PC-9 (cell line): ENCODE results near the gene TMEM221. TPM values are rescaled to one million over a fixed set of nuclear protein-coding genes. Genes with fewer than 3 reads are reported as not detected.

ENCODE experiments used
- BruUV-seq: library from RNA; stranded (reverse); fragments of 400-500 nt; replicated peaks from 2 replicates; lab custom pipeline; 2021; lab: Mats Ljungman, UMichigan
- CTCF ChIA-PET: fragments of 300-600 bp; sonication (Branson Sonifier 250); formaldehyde crosslinking; loops from one replicate; lab custom pipeline; 2022; ENCODE audit warnings: antibody characterized with exemption; lab: Charles Lee
- POLR2A ChIA-PET: fragments of 300-600 bp; sonication (Branson Sonifier 250); formaldehyde crosslinking; loops from one replicate; lab custom pipeline; 2022; ENCODE audit warnings: antibody characterized with exemption; ENCODE audit not compliant: unreplicated experiment; lab: Charles Lee
- DNase-seq, 2 experiments: peaks; one replicate each; pipeline versions ENCODE4 v3.0.0 to v3.0.0-alpha.2; 2015 to 2022; ENCODE audit warnings: mixed read lengths in 1 of 2
- H2AFZ ChIP-seq: fragments of 200-600 bp; sonication (generic); 2 replicates; pipeline ENCODE4 v1.8.1; 2017; ENCODE audit warnings: antibody characterized with exemption
- H3F3A ChIP-seq: fragments of 200-600 bp; sonication (generic); 2 replicates; pipeline ENCODE4 v1.8.1; 2017; ENCODE audit warnings: antibody characterized with exemption, mild to moderate bottlenecking, low read depth; ENCODE audit not compliant: insufficient read depth
- H3K27ac ChIP-seq: fragments of 200-600 bp; sonication (generic); 2 replicates; pipeline ENCODE4 v1.6.1; 2016; ENCODE audit warnings: mixed run types
- H3K27me3 ChIP-seq: fragments of 200-600 bp; sonication (generic); 2 replicates; pipeline ENCODE4 v1.6.1; 2016; ENCODE audit warnings: low read depth, mixed run types; ENCODE audit not compliant: insufficient read depth
- H3K36me3 ChIP-seq: fragments of 200-600 bp; sonication (generic); 2 replicates; pipeline ENCODE4 v1.6.1; 2016; ENCODE audit warnings: low read depth, mixed run types
- H3K4me1 ChIP-seq: fragments of 200-600 bp; sonication (generic); replicated peaks from 2 replicates; pipeline ENCODE4 v1.6.1; 2016; ENCODE audit warnings: mixed run types; ENCODE audit not compliant: insufficient read depth
- H3K4me2 ChIP-seq: fragments of 200-600 bp; sonication (generic); 2 replicates; pipeline ENCODE4 v1.6.1; 2017; ENCODE audit warnings: mixed run types
- H3K4me3 ChIP-seq: fragments of 200-600 bp; sonication (generic); 2 replicates; pipeline ENCODE4 v1.6.1; 2016; ENCODE audit warnings: mixed run types
- H3K79me2 ChIP-seq: fragments of 200-600 bp; sonication (generic); 2 replicates; pipeline ENCODE4 v1.6.1; 2017; ENCODE audit warnings: low read depth, mixed run types
- H3K9me2 ChIP-seq: fragments of 200-600 bp; sonication (generic); 2 replicates; pipeline ENCODE4 v1.8.1; 2017; ENCODE audit warnings: mild to moderate bottlenecking; ENCODE audit not compliant: insufficient read depth
- H3K9me3 ChIP-seq: fragments of 200-600 bp; sonication (generic); 2 replicates; pipeline ENCODE4 v1.8.1; 2016; ENCODE audit warnings: low read depth; ENCODE audit not compliant: insufficient read depth
- H4K20me1 ChIP-seq: fragments of 200-600 bp; sonication (generic); 2 replicates; pipeline ENCODE4 v1.8.1; 2017; ENCODE audit not compliant: insufficient read depth
- CTCF ChIP-seq: fragments of 200-600 bp; sonication (generic); conservative IDR thresholded peaks from 2 replicates; pipeline ENCODE4 v1.6.1; 2017; ENCODE audit warnings: mixed run types, antibody characterized with exemption, mild to moderate bottlenecking, moderate library complexity
- EZH2 ChIP-seq: fragments of 200-600 bp; sonication (generic); IDR thresholded peaks from 2 replicates; pipeline ENCODE4 v1.8.0; 2017; ENCODE audit warnings: antibody characterized with exemption, low read depth
- intact Hi-C: fragments of 100-400 bp; cut with micrococcal nuclease; formaldehyde crosslinking; loops from one replicate; pipeline ENCODE4 v1.10.0; 2022; ENCODE audit not compliant: unreplicated experiment
- total RNA-seq: library from RNA; stranded (reverse); gene quantifications from 2 replicates; pipeline ENCODE4 v1.2.3, GENCODE V29; 2021

The TMEM221 gene
- total RNA-seq, 1 experiment from 2014 or later = 2.0 TPM

GRCh38 chr19:17393002-17393401 is 55.5 kb downstream of the TMEM221 start:
- Histone ChIP-seq H3K27ac (no peak overlapping the region), H3K36me3 (no peaks in the 10 kb centered on the region), H4K20me1 (no peaks in the 10 kb centered on the region), H3F3A (peaks cover 7% of the 10 kb centered on the region; the same call in 1 of the 2 replicates), H3K9me3 (0 out of 2 replicates have a peak, but pooled peaks cover 4% of the 10 kb centered on the region), H3K4me3 (no peak overlapping the region), H3K79me2 (no peaks in the 10 kb centered on the region), H2AFZ (no peak overlapping the region), H3K4me1 (peaks cover 7% of the 10 kb centered on the region), H3K9me2 (no peaks in the 10 kb centered on the region), H3K4me2 (no peak overlapping the region), H3K27me3 (no peaks in the 10 kb centered on the region)
- TF ChIP-seq EZH2 = no peak
- no peak; the same call in 1 of the 2 replicates for TF ChIP-seq CTCF
- DNase-seq = peak in 1 of 2 experiments; percentile 42
- CTCF ChIA-PET = no interaction called here
- intact Hi-C loops = no loop called here
- BruUV-seq = no TSS peak
- POLR2A ChIA-PET = no interaction called here

- no peak for TF ChIP-seq EZH2
- H3K27me3 ChIP-seq = no peaks in the 10 kb centered on the region
- no peaks in the 10 kb centered on the region for H3K79me2 ChIP-seq
- no peaks in the 10 kb centered on the region for H3K36me3 ChIP-seq
- H3K4me1 ChIP-seq = peaks cover 7% of the 10 kb centered on the region
- ChIA-PET CTCF (interaction anchor here (0.5 kb wide), 1 partner anchor 19 kb away, joined by 3 read pairs; no protein-coding TSS in a partner anchor), POLR2A (interaction anchor here (1.0 kb wide), 1 partner anchor 78 kb away, joined by 3 read pairs; no protein-coding TSS in a partner anchor)
- BruUV-seq = no TSS peak
- no peak for DNase-seq
- no peaks in the 10 kb centered on the region for H4K20me1 ChIP-seq
- peak overlapping the region; percentile 64 for H3K4me3 ChIP-seq
- H2AFZ ChIP-seq = peak overlapping the region; percentile 92
- peak overlapping the region; percentile 96 for H3K4me2 ChIP-seq
- peaks cover 7% of the 10 kb centered on the region; the same call in 1 of the 2 replicates for H3F3A ChIP-seq
- intact Hi-C loops = no loop called here
- no peaks in the 10 kb centered on the region for H3K9me2 ChIP-seq
- 0 out of 2 replicates have a peak, but pooled peaks cover 4% of the 10 kb centered on the region for H3K9me3 ChIP-seq
- H3K27ac ChIP-seq = no peak overlapping the region
Measured at GRCh38 chr19:17391371-17392151, 56.9 kb downstream of the TMEM221 start.

- CTCF ChIA-PET = interaction anchor here (0.5 to 0.7 kb wide), 2 partner anchors 70 to 98 kb away, joined by 4 read pairs; partner anchors contain the start of gene NXNL1
Measured at GRCh38 chr19:17390665-17391370, 57.6 kb downstream of the TMEM221 start.

More at GRCh38 chr19:17390665-17391370, 57.6 kb downstream of the TMEM221 start:
- Histone ChIP-seq H2AFZ (peak overlapping the region; percentile 92), H3K36me3 (no peaks in the 10 kb centered on the region), H3F3A (peaks cover 7% of the 10 kb centered on the region; the same call in 1 of the 2 replicates), H3K4me1 (peaks cover 7% of the 10 kb centered on the region), H3K9me3 (0 out of 2 replicates have a peak, but pooled peaks cover 4% of the 10 kb centered on the region), H3K27ac (no peak overlapping the region), H3K9me2 (no peaks in the 10 kb centered on the region), H3K4me2 (peak overlapping the region; percentile 96), H3K79me2 (no peaks in the 10 kb centered on the region), H3K4me3 (peak overlapping the region; percentile 64), H4K20me1 (no peaks in the 10 kb centered on the region), H3K27me3 (no peaks in the 10 kb centered on the region)
- intact Hi-C loops = no loop called here
- no TSS peak for BruUV-seq
- POLR2A ChIA-PET = no interaction called here
- no peak for TF ChIP-seq EZH2
- TF ChIP-seq CTCF = peak; percentile 79
- peak; percentile 82 to 92 for DNase-seq
